ENCODE data around the gene ENTPD2.

- TF ChIP-seq, protein P1, sequence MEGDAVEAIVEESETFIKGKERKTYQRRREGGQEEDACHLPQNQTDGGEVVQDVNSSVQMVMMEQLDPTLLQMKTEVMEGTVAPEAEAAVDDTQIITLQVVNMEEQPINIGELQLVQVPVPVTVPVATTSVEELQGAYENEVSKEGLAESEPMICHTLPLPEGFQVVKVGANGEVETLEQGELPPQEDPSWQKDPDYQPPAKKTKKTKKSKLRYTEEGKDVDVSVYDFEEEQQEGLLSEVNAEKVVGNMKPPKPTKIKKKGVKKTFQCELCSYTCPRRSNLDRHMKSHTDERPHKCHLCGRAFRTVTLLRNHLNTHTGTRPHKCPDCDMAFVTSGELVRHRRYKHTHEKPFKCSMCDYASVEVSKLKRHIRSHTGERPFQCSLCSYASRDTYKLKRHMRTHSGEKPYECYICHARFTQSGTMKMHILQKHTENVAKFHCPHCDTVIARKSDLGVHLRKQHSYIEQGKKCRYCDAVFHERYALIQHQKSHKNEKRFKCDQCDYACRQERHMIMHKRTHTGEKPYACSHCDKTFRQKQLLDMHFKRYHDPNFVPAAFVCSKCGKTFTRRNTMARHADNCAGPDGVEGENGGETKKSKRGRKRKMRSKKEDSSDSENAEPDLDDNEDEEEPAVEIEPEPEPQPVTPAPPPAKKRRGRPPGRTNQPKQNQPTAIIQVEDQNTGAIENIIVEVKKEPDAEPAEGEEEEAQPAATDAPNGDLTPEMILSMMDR (IDR thresholded peaks at IDR 0.05): no peak
- no peak for TF ChIP-seq EZH2 (IDR thresholded peaks at IDR 0.05; ENCODE audit: borderline replicate concordance, insufficient read depth, low read depth, low read length, poor library complexity, severe bottlenecking)
Measured at GRCh38 chr9:137052293-137052692, 1.6 kb downstream of the ENTPD2 start.
